CD4-positive, alpha-beta T cell treated with Interleukin-21 for 1 hour (primary cell): ENCODE data around the gene SLC2A13.
"Not testable (repeated sequence)": the region's sequence is repeated elsewhere in the genome, so short reads cannot be mapped to it uniquely, and the experiment has no call there.

Experiments
- DNase-seq: peaks from one replicate; pipeline ENCODE4 v3.0.0-alpha.2; 2020

The SLC2A13 gene

DNA sequence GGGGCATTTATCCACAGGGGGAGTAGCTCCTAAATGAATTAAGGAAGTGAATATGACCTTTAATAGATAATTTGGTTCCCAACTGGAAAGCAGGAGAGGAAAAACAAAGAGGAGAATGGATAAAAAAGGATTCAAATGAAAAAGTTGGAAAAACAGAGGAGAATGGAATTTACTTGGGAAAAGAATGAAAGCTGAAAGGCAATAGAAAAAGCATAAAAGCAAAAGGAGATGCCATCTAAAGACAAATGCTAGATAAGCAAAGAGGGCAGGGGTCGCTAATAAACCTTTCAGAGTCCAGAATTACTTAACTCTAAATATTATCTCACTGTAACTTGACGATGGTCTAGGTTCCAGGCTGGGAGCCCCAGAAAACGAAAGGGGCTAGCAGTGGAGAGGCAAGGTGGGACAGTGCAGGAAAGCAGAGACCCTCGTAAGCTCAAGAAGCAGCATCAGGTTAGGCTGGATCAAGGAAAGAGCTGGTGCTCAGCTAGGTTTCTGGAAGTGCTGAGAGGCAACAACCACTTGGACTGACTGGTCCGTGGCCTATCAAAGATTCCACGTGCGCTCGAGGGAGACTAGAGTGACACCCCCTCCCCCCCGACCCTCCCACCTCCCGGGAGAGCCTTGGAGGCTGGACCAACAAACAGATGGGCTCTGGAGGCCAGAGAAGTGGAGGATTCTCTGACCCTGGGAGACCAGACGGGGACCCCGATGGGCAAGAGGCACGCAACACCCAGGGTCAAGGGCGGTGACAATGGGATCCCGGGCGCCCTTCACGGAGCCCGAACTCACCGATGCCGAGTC lies 1.2 kb downstream of the SLC2A13 start:
- DNase-seq, result peak; percentile 1

DNA sequence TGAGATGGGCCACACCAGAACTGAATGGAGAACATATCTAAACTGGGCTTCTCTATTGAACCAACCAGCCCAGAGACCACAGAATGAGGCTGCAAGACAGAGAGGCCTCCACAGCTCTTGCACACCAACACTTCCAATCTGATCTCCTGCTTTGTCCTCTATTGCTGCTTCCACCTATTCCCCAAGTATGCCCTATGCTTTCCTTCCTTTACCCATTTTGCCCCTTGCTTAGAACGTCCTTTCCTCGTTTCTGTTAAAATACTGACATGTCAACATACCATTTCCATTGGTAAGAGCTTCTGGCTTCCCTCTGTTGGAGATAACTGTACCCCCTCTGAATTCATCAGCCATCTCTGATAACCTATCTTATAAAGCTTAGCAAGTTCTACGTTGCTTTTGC lies 2.8 kb downstream of the SLC2A13 start:
- DNase-seq, result no peak

DNA sequence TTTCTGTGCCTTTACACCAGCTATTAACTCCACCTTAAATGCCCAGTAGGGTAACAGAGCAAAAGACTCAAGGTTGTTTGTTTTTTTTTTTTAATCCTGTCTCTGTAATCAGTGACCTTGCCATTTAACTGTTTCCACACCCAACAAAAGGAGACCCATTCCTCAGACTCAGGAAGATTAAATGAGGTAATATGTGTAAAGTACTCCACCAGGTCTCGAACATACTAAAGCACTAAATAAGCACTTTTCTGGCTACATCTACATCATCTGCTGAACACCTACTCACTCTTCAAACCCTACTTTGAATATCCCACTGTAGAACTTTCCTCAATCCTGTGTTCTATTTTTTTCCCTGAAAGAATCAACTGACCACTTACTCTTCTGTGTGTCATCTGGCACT lies 4.1 kb downstream of the SLC2A13 start:
- DNase-seq, result no peak

DNA sequence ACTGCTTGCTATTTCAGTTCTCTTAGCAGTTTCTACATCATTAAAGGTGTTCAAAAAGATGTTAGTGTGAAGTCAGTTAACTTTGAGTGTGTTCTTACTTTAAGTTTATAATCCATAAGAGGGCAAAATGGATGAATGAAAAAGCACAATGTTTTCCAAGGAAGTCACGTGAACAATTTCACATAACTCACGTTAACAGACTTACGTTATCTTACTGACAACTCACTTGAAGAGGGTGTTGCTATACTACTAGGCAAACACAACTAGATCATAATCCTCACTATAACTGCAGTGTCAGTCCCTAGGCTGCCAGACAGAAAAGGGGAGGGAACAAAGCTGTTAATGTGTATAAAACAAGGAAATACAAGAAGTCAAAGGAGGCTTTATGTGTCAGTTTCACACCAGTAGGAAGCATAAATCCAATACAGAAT lies 6.4 kb downstream of the SLC2A13 start:
- no peak for DNase-seq

DNA sequence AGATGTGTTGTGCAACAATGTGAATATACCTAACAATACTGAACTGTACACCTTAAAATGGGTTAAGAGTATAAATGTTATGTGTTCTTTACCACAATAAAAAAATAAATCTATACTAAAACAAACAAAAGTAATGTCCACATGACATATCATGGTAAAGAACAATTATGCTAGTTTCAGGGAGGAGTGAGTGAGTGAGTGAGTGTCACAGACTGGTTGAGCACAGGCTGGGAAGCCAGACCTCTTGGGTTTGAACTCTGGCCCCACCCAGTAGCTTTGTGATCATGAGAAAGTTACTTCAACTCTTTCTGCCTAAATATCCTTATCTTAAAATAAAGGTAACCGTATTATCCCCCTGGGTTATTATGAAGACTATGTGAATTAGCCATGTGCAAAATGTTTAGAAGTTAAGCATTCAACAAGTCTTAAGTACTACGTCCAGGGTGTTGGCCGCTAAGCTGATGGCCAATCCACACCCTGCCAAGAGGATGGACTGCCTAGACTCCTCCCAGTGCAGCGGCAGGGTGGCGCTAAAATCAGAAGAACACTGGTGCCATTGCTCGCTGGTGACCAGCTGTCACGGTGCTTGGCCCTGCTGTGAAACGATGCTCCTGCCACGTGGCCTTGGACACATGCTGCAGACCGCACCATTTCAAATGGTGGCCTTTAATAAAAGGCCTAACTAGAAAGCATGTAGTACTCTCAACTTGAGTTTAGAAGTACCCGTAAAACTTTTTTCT lies 7.3 kb downstream of the SLC2A13 start:
- no peak for DNase-seq

DNA sequence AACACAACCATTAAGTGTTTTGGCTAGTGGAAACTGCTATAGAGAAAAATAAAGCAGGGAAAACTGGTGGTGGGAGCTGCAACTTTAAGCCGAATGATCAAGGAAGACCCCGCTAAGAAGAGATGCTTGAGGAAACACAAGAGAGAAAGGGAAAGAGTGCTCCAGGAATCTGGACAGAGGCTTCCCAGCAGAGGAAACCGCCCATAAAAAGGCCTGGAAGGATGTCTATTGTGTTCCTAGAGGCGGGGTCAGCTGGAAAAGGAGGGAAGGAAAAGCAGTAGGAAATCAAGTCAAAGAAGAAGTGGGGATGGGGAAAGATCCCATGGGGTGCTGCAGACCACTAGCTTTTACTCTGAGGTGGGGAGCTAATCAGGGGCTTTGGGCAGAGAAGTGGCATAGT lies 12.4 kb downstream of the SLC2A13 start:
- no peak for DNase-seq

DNA sequence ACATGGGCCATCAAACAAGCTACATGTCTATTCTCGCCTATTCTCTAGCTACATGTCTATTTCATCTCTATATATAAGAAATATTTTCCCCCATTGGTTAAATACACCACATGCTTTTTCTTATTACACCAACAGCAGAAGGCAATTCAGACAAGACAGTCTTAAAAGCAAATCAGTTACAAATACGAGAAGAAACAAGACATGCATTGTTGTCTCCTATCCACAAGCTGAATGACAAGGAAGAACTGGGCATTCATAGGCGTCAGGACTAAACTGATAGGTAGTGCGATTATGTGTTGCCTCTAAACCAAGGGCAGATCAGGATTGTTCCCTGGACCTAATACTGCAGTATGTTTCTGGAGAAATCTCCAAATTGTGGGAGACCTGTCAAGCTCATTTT lies 19.4 kb downstream of the SLC2A13 start:
- DNase-seq, result no peak

DNA sequence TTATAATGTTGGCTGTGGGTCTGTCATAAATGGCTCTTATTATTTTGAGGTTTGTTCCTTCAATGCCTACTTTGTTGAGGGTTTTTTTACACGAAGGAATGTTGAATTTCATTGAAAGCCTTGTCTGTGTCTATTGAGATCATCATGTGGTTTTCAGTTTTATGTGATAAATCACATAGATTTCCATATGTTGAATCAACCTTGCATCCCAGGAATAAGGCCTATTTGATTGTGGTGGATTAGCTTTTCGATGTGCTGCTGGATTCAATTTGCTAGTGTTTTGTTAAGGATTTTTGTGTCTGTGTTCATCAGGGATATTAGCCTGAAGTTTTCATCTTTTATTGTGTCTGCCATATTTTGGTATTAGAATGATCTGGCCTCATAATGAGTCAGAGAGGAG lies 27.6 kb downstream of the SLC2A13 start:
- DNase-seq, result no peak

DNA sequence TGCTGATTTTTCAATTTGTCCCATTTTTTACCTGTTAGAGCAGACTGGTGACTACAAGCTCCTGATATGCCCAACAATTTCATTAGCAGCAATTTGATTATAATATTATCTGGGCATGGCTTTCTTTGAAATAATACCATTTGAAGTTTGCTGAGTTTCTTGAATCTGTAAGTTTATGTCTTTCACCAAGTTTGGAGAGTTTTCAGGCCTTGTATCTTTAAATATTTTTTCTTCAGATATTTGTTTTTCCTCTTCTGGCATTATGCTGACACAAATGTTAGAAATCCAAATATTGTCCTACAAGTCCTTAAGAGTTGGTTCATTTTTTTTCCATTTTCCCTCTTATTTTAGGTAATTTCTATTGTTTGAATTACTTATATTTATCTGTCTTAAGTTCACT lies 30.4 kb downstream of the SLC2A13 start:
- DNase-seq, result no peak

DNA sequence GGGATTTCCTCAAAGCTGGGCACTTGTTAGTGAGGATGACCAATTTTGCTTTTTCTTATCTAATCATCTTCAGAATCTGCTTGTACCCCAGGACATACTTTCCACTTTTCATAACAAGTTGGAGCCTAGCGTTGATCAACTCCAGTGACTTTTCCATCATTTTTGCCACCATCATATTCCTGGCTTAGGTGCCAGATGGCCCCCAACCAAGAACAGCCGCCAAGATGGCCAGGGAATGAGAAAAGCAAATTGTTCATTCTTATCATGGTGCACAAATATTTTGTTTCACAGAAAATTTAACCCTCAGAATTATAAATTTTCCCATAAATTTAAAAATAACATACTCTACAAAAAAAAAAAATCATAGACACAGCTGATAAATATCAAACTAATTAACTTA lies 37.5 kb downstream of the SLC2A13 start:
- no peak for DNase-seq

DNA sequence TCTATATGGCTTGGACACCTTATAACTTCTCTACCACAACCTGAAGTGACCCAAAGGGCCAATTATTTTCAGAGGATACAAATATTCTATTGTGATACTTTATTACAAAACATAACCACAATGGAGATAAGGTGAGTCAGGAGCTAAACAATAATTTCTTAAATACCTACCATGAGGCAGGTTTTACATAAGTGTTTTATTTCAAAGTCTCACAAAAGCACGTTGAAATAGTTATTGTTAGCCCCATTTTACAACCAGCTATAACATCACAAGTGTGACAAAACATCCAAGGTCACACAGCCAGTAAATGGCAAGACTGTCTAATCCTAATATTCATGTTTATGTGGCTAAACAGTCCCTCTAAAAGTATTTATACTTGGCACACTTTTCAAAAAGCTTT lies 40.2 kb downstream of the SLC2A13 start:
- DNase-seq, result no peak

DNA sequence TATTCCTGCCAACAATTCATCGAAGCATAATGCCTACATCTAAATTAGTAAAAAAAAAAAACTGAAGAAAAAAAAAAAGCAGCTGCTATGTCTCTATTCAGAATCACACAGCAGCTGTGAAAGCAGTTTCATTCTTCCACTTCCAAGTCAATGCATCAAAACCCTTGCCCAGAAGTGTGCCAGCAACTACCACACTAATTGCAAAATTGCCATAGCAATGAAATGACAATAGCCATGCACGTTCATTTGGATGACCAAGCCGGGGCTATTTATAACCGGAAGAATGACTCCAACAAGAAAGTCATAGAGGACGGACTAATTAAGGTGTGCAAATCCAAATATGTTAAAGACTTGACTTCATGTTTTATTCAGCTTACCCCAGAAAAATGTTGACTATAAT lies 42.5 kb downstream of the SLC2A13 start:
- no peak for DNase-seq

DNA sequence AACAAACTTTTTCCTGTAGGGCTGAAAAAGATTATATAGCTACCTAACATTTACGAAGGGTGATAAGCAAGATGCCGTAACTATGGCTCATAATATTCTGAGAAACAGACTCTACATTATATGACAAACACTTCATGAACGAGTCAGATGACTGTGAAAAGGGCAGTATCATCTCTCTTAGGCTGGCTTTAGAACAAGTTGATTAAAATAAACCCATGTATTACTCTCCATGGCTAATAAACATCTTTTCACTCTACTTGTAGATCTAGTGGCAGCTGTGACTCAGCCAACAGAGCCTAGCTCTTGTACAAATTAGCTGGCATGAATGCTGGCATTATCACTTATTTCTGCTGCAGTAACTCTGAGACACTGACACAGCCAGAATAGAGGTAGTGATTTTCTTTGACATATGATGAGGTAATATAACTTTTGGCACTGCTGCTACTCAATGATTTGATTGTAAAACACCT lies 47.1 kb downstream of the SLC2A13 start:
- DNase-seq, result no peak

DNA sequence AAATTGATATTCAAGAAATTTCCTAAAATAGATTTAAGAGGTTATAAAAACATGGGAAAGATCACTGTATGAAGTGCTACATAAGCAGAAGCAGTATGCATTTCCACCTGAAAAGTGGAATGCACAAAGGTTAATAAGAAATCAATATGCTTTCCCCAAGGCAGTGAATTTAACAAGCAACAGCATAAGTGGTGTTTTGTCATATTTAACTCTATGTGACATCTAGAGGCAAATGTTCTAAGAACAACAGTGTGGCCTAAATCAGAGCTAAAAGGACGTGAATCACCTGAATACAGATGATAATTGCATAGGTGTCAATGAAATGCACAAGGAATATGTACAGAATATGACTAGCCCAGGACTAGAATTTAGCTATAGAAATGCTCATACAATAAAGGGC lies 49.5 kb downstream of the SLC2A13 start:
- no peak for DNase-seq

DNA sequence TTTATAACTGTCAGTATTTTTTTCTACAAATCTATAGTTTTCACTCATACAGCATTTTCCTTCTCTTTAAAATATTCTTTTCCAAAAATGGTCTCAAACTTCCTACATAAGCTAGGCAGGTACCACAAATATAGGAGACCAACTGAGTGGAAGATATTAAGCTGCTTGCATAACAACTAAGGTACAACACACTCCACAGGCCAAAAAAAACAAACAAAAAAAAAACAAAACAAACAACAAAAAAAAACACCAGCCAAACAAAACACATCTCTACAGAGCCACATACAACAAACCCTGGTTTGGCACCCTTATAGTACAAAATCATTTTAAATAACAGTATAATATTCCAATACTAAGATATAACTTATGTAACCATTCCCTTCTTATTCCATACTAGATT lies 50.1 kb downstream of the SLC2A13 start:
- no peak for DNase-seq

DNA sequence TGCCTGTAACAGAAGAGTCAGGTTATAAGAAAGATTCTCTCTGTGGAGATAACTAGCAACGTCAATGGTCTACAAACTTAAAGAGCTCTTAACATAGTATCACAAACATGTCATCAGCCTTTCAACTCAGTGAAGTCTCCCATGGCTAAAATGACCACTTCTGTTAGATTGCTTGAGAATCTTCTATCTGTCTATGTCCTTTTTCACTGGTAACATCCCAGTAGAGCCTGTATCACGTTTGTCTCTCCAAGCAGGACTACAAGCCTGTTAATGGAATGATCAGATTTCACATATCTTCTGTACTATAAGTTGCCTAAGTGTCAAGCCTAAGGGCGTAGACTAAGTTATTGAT lies 50.7 kb downstream of the SLC2A13 start:
- DNase-seq, result no peak

DNA sequence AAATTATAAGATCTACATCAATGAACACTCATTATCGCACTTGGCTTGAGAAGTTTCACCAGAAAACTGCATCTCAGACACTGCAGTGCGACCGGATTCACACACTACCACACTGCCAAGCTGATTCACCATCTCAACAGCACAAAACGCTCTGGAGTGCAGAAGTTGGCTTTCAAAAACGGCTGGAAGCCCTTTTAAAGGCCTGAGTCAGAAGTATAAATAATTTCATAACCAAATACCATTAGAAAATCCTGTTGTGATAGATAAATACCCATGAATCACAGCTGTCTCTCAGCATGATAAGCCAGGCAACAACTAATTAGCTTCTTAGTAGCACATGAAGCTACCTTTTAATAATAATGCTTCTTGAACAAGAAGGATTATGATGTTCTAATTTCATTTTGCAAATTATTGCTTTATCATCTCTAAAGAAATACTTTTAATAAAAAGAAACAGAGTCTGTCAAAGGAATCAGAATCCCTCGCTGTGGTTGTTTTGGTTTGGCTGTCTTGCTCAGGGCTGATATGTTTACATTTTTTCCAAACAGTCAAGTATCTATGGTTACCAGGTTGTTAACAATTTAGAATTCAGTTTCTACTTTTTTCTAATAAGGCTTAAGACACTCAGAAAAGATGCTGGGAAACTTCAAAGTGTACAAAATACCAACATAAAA lies 51.2 kb downstream of the SLC2A13 start:
- no peak for DNase-seq

DNA sequence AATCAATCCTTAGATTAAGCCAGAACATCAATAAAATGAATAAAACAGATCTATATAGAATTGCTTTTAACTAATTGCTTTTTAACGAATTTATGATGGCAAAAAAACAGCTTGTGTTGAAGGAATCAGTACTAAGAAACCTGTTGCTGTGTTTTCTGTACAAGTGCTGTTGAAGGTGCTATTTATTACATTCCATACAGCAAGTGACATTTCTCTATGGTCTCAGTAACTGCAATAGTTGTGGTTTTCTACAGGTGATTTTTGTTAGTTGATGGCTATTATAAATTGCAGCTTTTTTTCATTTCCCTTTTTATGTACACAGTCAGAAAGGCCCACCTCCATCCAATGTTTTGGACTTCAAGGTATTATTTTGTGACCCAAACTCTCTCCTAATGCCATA lies 56.6 kb downstream of the SLC2A13 start:
- no peak for DNase-seq

DNA sequence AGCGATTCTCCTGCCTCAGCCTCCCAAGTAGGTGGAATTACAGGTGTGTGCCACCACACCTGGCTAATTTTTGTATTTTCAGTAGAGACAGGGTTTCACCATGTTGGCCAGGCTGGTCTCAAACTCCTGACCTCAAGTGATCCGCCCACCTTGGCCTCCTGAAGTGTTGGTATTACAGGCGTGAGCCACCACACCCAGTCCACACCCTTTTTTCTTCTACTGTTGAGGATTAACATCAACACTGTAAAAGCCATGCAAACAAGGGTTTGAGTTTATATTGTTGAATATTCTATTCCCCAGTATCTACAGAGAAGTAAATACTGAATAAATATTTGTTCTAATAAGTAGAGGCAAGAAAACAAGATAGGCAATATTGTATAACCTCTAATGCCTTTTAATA lies 58.9 kb downstream of the SLC2A13 start:
- not testable (repeated sequence) for DNase-seq

DNA sequence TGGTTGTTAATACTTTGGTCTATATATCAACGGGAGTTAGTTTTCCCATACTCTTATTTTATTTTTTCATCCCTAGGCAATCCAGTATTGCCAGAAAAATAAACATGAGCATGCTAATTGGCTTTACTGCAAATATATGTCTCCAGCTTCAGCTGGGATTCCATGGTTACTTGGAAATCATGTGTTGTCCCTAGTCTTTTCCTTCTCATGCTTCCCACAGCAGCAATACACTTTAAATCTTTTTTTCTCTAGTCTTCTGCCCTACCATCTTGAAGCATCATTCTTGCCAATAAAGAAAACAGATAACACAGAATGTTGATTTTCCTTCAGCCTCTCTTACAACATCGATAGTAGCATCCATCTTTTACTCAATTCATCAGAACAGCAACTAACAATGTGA lies 60.2 kb downstream of the SLC2A13 start:
- no peak for DNase-seq

DNA sequence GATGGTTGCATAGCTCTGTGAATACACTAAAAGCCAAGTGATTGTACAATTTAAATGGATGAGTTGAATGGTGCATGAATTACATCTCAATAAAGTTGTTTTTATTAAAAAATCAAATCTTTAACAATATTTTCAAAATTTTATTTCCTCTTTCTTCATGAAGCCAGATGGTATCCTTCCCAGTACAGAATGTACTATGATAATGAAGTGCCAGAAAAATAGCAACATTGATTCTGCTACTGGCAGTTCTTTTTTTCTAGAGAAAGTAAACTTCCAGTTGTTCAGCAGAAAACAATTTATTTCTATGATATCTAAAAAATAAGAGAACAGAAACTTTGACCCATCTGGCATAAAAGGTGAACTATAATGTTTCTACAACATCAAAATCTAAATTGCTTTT lies 61.5 kb downstream of the SLC2A13 start:
- DNase-seq, result no peak

DNA sequence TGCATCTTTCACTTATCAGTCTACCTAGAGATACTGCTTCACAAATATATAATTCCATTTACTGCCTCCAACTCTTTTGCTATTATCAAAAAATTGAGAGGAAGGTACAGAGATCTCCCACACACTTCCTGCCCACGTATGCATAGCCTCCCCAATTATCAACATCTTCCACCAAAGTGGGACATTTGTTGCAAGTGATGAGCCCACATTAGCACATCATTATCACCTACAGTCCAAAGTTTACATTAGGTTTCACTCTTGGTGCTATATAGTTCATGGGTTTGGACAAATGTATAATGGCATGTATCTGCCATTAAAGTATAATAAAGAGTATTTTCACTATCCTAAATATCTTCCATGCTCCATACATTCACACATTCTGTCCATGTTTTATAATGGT lies 66.3 kb downstream of the SLC2A13 start:
- no peak for DNase-seq

DNA sequence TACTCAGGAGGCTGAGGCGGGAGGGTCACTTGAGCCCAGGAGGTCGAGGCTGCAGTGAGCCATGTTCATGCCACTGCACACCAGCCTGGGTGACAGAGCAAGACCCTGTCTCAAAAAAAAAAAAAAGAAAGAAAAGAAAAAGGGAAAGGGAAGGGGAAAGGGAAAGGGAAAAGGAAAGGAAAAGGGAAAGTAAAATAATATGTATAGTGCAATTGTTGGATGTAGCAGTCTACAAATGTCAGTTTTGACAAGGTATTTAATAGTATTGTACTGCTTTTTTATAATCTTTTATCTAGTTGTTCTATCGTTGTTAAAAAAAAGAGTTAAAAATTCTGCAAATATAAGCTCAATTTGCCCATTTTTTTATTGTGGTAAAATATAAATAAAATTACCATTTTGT lies 67.3 kb downstream of the SLC2A13 start:
- DNase-seq, result no peak

DNA sequence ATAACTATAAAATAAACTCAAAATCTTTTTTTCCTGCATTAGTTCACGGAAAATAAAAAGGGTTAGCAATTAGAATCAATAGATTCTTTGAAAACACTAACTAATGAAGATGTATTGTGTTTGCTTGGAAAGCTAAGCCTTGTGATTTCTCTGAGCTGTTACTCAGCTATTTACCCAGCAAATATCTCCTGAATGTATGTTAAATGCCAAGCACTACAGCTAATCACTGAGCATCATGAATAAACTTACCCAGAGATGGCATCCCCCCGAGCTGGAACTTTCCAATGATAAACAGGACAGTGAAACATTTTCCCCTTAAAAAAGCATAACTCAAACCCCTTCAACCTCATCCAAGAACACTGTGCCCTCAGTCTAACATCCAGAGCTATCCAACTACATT lies 71.2 kb downstream of the SLC2A13 start:
- DNase-seq, result no peak
